ENCODE measurements around the gene SUDS3.
"Not testable (repeated sequence)": the region's sequence is repeated elsewhere in the genome, so short reads cannot be mapped to it uniquely, and the experiment has no call there.

SUDS3 gene

GRCh38 chr12:118398524-118398923, 22.2 kb downstream of the SUDS3 start:
- no peak for DNase-seq

- no peak for DNase-seq
These were observed 22.6 kb downstream of the SUDS3 start for GRCh38 chr12:118398940-118399339.

GRCh38 chr12:118402251-118402650, 25.9 kb downstream of the SUDS3 start:
- DNase-seq = no peak

GRCh38 chr12:118404876-118405521, 28.6 kb downstream of the SUDS3 start:
- peak; percentile 45 to 56 for DNase-seq

- DNase-seq = not testable (repeated sequence)
These were observed 31.9 kb downstream of the SUDS3 start for GRCh38 chr12:118408241-118408640.

GRCh38 chr12:118409834-118410233, 33.5 kb downstream of the SUDS3 start:
- no peak for DNase-seq

- no peak for DNase-seq
These were observed 41.6 kb downstream of the SUDS3 start for GRCh38 chr12:118417942-118418341.

- no peak for DNase-seq
These were observed 42.2 kb downstream of the SUDS3 start for GRCh38 chr12:118418385-118419057.

GRCh38 chr12:118420673-118421072, 44.3 kb downstream of the SUDS3 start:
- DNase-seq = no peak

GRCh38 chr12:118424884-118425283, 48.5 kb downstream of the SUDS3 start:
- no peak for DNase-seq

GRCh38 chr12:118425364-118425763, 49.0 kb downstream of the SUDS3 start:
- DNase-seq = no peak

- DNase-seq = no peak
These were observed 51.5 kb downstream of the SUDS3 start for GRCh38 chr12:118427819-118428218.

GRCh38 chr12:118428643-118429042, 52.3 kb downstream of the SUDS3 start:
- DNase-seq = no peak

- DNase-seq = no peak
These were observed 53.5 kb downstream of the SUDS3 start for GRCh38 chr12:118429688-118430383.

GRCh38 chr12:118430516-118430915, 54.2 kb downstream of the SUDS3 start:
- no peak for DNase-seq

GRCh38 chr12:118432812-118433545, 56.6 kb downstream of the SUDS3 start:
- DNase-seq = no peak

- no peak for DNase-seq
These were observed 59.8 kb downstream of the SUDS3 start for GRCh38 chr12:118436002-118436730.

- DNase-seq = no peak
These were observed 60.6 kb downstream of the SUDS3 start for GRCh38 chr12:118436986-118437385.

- DNase-seq = no peak
These were observed 62.7 kb downstream of the SUDS3 start for GRCh38 chr12:118439068-118439467.

GRCh38 chr12:118446247-118446646, 69.9 kb downstream of the SUDS3 start:
- DNase-seq = no peak

GRCh38 chr12:118447181-118447580, 70.8 kb downstream of the SUDS3 start:
- no peak for DNase-seq

GRCh38 chr12:118448341-118448740, 72.0 kb downstream of the SUDS3 start:
- no peak for DNase-seq

- DNase-seq = no peak
These were observed 79.0 kb downstream of the SUDS3 start for GRCh38 chr12:118455327-118455726.
